Neutrophil (primary cell): ENCODE results near the gene ZNF771.
A peak's percentile ranks its signal among the peaks of the same experiment; 100 is the strongest.
"Not testable (repeated sequence)": the region's sequence is repeated elsewhere in the genome, so short reads cannot be mapped to it uniquely, and the experiment has no call there.

Source experiments
- H3K27ac ChIP-seq: fragments of 200-600 bp; sonication (generic); 2 replicates; pipeline ENCODE4 v1.5.1; 2016; ENCODE audit warnings: mild to moderate bottlenecking, moderate library complexity
- H3K27me3 ChIP-seq: fragments of 200-600 bp; sonication (generic); 2 replicates; pipeline ENCODE4 v1.6.0; 2016; ENCODE audit warnings: mild to moderate bottlenecking
- H3K36me3 ChIP-seq: fragments of 200-600 bp; sonication (generic); 2 replicates; pipeline ENCODE4 v1.5.1; 2017
- H3K4me1 ChIP-seq, 2 experiments: fragments of 200-600 bp in 1 of 2; sonication (generic) in 1 of 2; 1 replicate in 1 of 2; 2 replicates in 1 of 2; pipeline versions ENCODE4 v1.5.1 to v1.6.1; 2013 to 2016; ENCODE audit warnings: low read depth in 1 of 2, low read length in 1 of 2, mild to moderate bottlenecking in 1 of 2, moderate library complexity in 1 of 2; ENCODE audit not compliant: control insufficient read depth in 1 of 2, insufficient read depth in 1 of 2
- H3K4me3 ChIP-seq, 2 experiments: fragments of 200-600 bp in 1 of 2; sonication (generic) in 1 of 2; 1 replicate in 1 of 2; 2 replicates in 1 of 2; pipeline ENCODE4 v1.5.1; 2013 to 2016; ENCODE audit warnings: low read depth in 1 of 2, low read length in 1 of 2, mild to moderate bottlenecking in 1 of 2, moderate library complexity in 1 of 2
- H3K9me3 ChIP-seq: fragments of 200-600 bp; sonication (generic); 2 replicates; pipeline ENCODE4 v1.5.1; 2016
- TF ChIP-seq, protein P1 (sequence below): fragments of 200-600 bp; sonication (generic); IDR thresholded peaks from 2 replicates; pipeline ENCODE4 v1.5.1; 2016; ENCODE audit warnings: antibody characterized with exemption

ZNF771 gene

DNA sequence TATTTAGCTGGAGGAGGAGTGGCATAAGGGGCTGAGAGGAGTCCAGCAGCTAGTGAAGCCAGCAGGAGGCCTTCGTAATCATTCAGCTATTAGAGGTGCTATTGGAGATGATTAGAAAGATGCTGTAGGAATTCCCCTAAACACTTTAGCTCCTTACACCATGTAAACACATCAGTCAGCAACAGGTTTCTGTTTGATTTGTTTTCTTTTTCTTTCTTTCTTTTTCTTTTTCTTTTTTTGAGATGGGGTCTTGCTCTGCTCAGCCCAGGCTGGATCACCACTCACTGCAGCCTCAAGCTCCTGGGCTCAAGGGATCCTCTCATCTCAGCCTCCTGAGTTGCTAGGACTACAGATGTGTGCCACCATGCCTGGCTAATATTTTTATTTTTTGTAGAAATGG, 48.9 kb downstream of the ZNF771 start:
- Histone ChIP-seq H3K27ac (no peak overlapping the region), H3K4me1 (peaks cover 16 to 18% of the 10 kb centered on the region in 2 experiments), H3K36me3 (no peaks in the 10 kb centered on the region), H3K4me3 (no peak overlapping the region), H3K9me3 (no peaks in the 10 kb centered on the region), H3K27me3 (no peaks in the 10 kb centered on the region)
- TF ChIP-seq, protein P1, sequence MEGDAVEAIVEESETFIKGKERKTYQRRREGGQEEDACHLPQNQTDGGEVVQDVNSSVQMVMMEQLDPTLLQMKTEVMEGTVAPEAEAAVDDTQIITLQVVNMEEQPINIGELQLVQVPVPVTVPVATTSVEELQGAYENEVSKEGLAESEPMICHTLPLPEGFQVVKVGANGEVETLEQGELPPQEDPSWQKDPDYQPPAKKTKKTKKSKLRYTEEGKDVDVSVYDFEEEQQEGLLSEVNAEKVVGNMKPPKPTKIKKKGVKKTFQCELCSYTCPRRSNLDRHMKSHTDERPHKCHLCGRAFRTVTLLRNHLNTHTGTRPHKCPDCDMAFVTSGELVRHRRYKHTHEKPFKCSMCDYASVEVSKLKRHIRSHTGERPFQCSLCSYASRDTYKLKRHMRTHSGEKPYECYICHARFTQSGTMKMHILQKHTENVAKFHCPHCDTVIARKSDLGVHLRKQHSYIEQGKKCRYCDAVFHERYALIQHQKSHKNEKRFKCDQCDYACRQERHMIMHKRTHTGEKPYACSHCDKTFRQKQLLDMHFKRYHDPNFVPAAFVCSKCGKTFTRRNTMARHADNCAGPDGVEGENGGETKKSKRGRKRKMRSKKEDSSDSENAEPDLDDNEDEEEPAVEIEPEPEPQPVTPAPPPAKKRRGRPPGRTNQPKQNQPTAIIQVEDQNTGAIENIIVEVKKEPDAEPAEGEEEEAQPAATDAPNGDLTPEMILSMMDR: no peak

DNA sequence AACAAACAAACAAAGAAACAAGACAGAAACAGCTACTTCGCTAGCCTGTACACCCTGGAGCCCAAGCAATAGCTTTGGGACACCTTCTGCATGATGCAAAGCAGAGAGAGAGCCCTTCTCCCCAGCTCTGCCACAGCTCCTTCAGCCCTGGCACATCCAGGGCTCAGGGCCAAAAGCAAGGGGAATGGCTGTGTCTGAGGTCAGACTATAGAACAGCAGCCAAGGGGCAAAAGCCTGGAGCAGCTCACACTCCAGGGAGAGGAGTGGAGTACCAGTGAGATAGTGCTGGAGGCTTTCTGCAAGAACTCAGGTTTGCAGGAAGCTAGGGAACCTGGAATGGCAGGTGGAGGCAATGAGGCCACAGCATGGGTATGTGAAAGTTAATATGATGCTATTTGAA, 49.9 kb downstream of the ZNF771 start:
- H3K4me3 ChIP-seq: no peak overlapping the region
- TF ChIP-seq, protein P1: no peak
- H3K36me3 ChIP-seq: no peaks in the 10 kb centered on the region

DNA sequence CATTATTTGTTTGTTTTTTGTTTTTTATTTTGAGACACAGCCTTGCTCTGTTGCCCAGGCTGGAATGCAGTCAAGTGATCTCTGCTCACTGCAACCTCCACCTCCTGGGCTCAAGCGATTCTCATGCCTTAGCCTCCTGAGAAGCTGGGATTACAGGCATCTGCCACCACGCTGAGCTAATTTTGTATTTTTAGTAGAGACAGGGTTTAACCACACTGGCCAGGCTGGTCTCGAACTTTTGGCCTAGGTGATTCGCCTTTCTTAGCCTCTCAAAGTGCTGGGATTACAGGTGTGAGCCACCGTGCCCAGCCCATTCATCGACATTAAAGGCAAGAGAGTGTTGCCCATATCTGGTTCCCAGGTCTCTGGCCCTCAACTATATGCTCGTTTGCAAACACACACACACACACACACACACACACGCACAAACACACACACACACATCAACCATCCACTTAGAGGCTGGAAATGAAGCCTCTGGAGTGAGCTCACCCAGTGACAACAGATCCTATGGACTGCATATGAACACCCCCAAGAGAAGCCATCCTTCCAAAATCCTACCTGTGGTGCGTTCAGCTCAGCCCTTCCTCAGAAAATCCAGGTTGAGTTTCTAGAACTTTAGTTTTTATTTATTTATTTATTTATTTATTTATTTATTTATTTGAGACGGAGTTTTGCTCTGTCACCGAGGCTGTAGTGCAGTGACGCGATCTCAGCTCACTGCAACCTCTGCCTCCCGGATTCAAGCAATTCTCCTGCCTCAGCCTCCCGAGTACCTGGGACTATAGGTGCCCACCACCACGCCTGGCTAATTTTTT, 50.5 kb downstream of the ZNF771 start:
- Histone ChIP-seq H3K4me3 (no peak overlapping the region), H3K27me3 (no peaks in the 10 kb centered on the region), H3K27ac (no peak overlapping the region), H3K36me3 (no peaks in the 10 kb centered on the region), H3K4me1 (peaks cover 21 to 24% of the 10 kb centered on the region in 2 experiments), H3K9me3 (no peaks in the 10 kb centered on the region)
- TF ChIP-seq, protein P1: no peak

More for the DNA sequence above, 49.9 kb downstream of the ZNF771 start:
- Histone ChIP-seq H3K27me3 (no peaks in the 10 kb centered on the region), H3K4me1 (peaks cover 21 to 24% of the 10 kb centered on the region in 2 experiments), H3K27ac (no peak overlapping the region), H3K9me3 (no peaks in the 10 kb centered on the region)

DNA sequence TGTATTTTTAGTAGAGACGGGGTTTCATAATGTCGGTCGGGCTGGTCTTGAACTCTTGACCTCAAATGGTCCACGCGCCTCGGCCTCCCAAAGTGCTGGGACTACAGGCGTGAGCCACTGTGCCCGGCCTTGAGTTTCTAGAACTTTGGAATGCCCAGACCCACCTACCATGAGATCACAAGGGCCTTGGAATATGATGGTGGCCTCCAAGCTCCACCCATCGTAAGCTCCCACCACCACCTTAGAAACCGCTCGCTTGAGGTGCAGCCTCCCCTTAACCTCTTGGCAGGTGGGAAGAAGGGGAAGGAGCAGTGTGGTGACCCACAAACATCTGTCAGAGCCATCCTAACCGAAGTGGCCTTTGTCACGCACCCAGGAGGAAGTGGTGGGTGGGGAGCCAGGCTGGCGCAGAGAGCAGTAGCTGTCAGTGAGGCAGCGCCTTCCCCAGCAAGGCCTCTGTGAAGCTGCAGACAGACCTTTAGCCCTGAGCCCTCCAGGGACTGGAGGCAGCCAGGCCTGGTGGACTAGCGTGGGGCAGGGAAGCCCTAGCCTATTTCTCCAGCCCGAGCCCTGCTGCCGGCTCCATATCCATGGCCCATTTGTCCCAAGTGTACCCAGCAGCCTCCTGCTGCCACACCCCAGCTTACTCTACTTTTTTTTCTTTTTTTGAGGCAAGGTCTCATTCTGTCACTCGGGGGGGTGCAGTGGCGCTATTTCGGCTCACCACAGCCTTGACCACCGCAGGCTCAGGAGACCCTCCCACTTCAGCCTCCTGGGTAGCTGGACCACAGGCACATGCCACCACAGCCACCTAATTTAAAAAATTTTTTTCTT, 51.4 kb downstream of the ZNF771 start:
- H3K4me1 ChIP-seq: peaks cover 21 to 24% of the 10 kb centered on the region in 2 experiments
- H3K9me3 ChIP-seq: no peaks in the 10 kb centered on the region
- peak overlapping the region; percentile 65 for H3K27ac ChIP-seq
- no peaks in the 10 kb centered on the region for H3K27me3 ChIP-seq
- no peak overlapping the region for H3K4me3 ChIP-seq
- TF ChIP-seq, protein P1: no peak
- H3K36me3 ChIP-seq: no peaks in the 10 kb centered on the region

DNA sequence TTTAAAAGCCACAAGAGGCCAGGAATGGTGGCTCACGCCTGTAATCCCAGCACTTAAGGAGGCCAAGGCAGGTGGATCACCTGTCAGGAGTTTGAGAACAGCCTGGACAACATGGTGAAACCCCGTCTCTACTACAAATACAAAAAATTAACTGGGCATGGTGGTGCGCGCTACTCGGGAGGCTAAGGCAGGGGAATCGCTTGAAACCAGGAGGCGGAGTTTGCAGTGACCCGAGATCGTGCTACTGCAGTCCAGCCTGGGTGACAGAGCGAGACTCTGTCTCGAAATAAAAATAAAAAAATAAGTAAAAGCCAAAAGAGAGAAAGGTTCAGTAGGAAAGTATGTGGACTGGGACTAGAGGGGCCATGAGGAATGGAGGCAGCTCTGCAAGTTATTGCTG, 52.0 kb downstream of the ZNF771 start:
- Histone ChIP-seq H3K36me3 (no peaks in the 10 kb centered on the region), H3K4me1 (peaks cover 25 to 28% of the 10 kb centered on the region in 2 experiments), H3K27me3 (no peaks in the 10 kb centered on the region), H3K27ac (peak overlapping the region; percentile 65), H3K9me3 (no peaks in the 10 kb centered on the region), H3K4me3 (no peak overlapping the region)
- TF ChIP-seq, protein P1: no peak

DNA sequence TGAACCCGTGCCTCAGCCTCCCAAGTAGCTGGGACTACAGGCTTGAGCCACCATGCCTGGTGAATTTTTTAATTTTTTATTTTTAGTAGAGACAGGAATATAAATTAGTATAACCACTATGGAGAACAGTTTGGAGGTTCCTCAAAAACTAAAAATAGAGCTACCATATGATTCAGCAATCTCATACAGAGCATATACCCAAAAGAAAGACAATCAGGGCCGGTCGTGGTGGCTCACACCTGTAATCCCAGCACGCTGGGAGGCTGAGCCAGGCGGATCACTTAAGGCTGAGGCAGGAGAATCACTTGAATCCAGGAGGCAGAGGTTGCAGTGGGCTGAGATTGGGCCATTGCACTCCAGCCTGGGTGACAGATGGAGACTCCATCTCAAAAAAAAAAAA, 54.0 kb downstream of the ZNF771 start:
- H3K4me1 ChIP-seq: peaks cover 25 to 28% of the 10 kb centered on the region in 2 experiments
- H3K27me3 ChIP-seq, H3K36me3 ChIP-seq: not testable (repeated sequence)

More for the DNA sequence above, 54.0 kb downstream of the ZNF771 start:
- not testable (repeated sequence) for H3K4me3 ChIP-seq, H3K9me3 ChIP-seq
- peak overlapping the region; percentile 37 for H3K27ac ChIP-seq
